OCI-LY3 (cell line): ENCODE results near the gene KRT79.

Experiments used
- EZH2phosphoT487 ChIP-seq: fragments of 200-600 bp; shearing (Covaris generic); IDR thresholded peaks from 2 replicates; pipeline ENCODE4 v1.6.1; 2018; ENCODE audit warnings: antibody characterized with exemption, mixed run types, low read depth
- TF ChIP-seq, protein P1 (sequence below): fragments of 200-600, 300-600 bp; sonication (generic); IDR thresholded peaks from 2 replicates; pipeline ENCODE4 v1.5.1; 2014; ENCODE audit warnings: antibody characterized with exemption, low read length, low read depth

DNA sequence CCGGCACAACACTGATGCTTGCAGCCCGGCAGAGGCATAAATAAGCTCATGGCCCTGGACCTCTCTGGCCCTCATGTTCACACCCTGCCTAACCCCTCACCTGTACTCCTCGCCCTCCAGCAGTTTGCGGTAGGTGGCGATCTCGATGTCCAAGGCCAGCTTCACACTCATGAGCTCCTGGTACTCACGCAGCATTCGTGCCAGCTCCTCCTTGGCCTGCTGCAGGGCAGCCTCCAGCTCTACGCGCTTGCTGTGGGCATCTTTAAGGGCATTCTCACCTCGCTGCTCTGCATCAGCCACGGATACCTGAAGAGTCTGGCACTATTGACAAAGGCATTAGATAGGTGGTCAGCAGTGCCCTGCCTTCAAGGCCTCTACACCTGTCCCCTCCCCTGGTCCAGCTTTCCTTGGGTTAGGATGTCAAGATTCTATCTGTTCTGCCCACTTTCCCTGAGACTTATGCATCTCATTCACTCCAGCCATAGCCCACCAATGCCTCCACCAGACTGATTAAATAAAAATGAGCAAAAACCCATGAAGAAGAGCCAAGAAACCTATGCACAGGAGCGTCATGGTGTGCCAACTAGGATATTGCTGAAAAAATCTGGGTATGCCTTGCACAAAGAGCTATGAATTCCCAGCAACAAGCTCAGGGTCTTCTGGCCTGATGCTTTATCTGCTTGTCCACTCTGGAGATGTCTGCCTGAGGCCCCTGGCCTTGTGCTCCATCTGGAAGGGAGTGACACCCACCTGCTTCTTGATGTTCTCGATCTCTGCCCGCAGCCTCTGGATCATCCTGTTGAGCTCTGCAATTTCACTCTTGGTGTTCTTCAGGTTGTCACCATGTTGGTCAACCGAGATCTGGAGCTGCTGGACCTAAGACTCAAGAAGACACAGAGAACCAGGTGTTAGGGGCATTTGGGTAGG, 26.3 kb downstream of the KRT79 start:
- TF ChIP-seq, protein P1, sequence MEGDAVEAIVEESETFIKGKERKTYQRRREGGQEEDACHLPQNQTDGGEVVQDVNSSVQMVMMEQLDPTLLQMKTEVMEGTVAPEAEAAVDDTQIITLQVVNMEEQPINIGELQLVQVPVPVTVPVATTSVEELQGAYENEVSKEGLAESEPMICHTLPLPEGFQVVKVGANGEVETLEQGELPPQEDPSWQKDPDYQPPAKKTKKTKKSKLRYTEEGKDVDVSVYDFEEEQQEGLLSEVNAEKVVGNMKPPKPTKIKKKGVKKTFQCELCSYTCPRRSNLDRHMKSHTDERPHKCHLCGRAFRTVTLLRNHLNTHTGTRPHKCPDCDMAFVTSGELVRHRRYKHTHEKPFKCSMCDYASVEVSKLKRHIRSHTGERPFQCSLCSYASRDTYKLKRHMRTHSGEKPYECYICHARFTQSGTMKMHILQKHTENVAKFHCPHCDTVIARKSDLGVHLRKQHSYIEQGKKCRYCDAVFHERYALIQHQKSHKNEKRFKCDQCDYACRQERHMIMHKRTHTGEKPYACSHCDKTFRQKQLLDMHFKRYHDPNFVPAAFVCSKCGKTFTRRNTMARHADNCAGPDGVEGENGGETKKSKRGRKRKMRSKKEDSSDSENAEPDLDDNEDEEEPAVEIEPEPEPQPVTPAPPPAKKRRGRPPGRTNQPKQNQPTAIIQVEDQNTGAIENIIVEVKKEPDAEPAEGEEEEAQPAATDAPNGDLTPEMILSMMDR = no peak
- TF ChIP-seq EZH2phosphoT487 = no peak
